Adrenal gland (tissue), 12 donors: ENCODE results near the gene OAS3. TPM values are rescaled to one million over a fixed set of nuclear protein-coding genes. Genes with fewer than 3 reads are reported as not detected.

Source experiments
- DNase-seq, 7 donors: peaks; one replicate each; pipeline ENCODE4 v3.0.0-alpha.2; 2019 to 2020
- H3K27ac ChIP-seq, 5 donors: fragments of 200-600 bp; sonication (generic) in 4 of 5; 1 replicate in 3 of 5; 2 replicates in 2 of 5; pipeline versions ENCODE4 v1.5.1 to v1.8.0; 2016 to 2020; ENCODE audit warnings: mild to moderate bottlenecking in 1 of 5
- H3K27me3 ChIP-seq: fragments of 200-600 bp; 2 replicates; pipeline ENCODE4 v1.8.0; 2021
- H3K36me3 ChIP-seq, 2 donors: fragments of 200-600 bp; replicated peaks in 1 of 2; 1 replicate in 1 of 2; 2 replicates in 1 of 2; pipeline versions ENCODE4 v1.5.1 to v1.8.0; 2018 to 2022
- H3K4me1 ChIP-seq, 2 donors: fragments of 200-600 bp; replicated peaks in 1 of 2; 1 replicate in 1 of 2; 2 replicates in 1 of 2; pipeline versions ENCODE4 v1.5.1 to v1.8.0; 2018 to 2021
- H3K4me3 ChIP-seq, 4 donors: fragments of 200-600 bp; sonication (generic) in 3 of 4; one replicate each; pipeline ENCODE4 v1.5.1; 2016 to 2018
- H3K9me3 ChIP-seq, 3 donors: fragments of 200-600 bp; sonication (generic) in 1 of 3; replicated peaks in 1 of 3; 1 replicate in 2 of 3; 2 replicates in 1 of 3; pipeline versions ENCODE4 v1.5.1 to v1.8.0; 2016 to 2021
- POLR2A ChIP-seq, 2 donors: fragments of 450-650 bp; IDR thresholded peaks; one replicate each; pipeline ENCODE4 v1.6.1; 2017; ENCODE audit warnings: antibody characterized with exemption in 2 of 2, mild to moderate bottlenecking in 2 of 2, moderate library complexity in 1 of 2
- WGBS, 4 donors: extraction: QIAGEN DNeasy Blood & Tissue Kit in 2 of 4; methylation state at CpG; one replicate each; pipeline versions ENCODE4 v1.1.5 to v1.1.7; 2013 to 2017; 5-methylcytosine and 5-hydroxymethylcytosine counted together
- intact Hi-C, 2 donors: fragments of 100-400 bp; cut with DNase I; formaldehyde crosslinking; loops; one replicate each; pipeline versions ENCODE4 v1.14.1 to v1.15.0; 2022 to 2023
- polyA plus RNA-seq, 3 donors: library from polyadenylated mRNA; stranded (reverse); fragments of 200-250 nt in 2 of 3; fragments of 350-450 nt in 1 of 3; fragmentation: Illumina TruSeq in 1 of 3; extraction: RNeasy Lipid Tissue Mini Kit (QIAGEN cat#74804) in 1 of 3; gene quantifications; one replicate each; pipeline ENCODE4 v1.2.3, GENCODE V29; 2013 to 2014
- total RNA-seq, 9 donors: library from RNA; depleted of rRNA in 4 of 9; stranded (reverse); fragments of >200 nt in 4 of 9; fragments of 120-200 nt in 1 of 9; fragmentation: NEBNext Ultra II Directional in 1 of 9; extraction: Animal tissue kit (Norgen Biotek cat#: 25700) in 1 of 9; gene quantifications; one replicate each; pipeline versions ENCODE4 v1.1.0 to v1.2.4, GENCODE V29; 2013 to 2023
- TF ChIP-seq, protein P1 (sequence below), 6 experiments: fragments of 450-650 bp in 4 of 6; fragments of 200-600 bp in 2 of 6; sonication (generic) in 1 of 6; IDR thresholded peaks; 1 replicate in 5 of 6; 2 replicates in 1 of 6; pipeline versions ENCODE4 v1.5.1 to v1.8.0; 2016 to 2021; ENCODE audit warnings: antibody characterized with exemption in 6 of 6, mild to moderate bottlenecking in 2 of 6, moderate library complexity in 1 of 6
- donor health status: healthy with polysubstance abuse.
- donor health status: Bipolar disorder and iron deficiency.
- donor health status: DM: yes; HTN: yes; CAD: no.
- donor health status: DM: no; HTN: no; CAD: no.
- donor health status: DM: no; HTN: no; CAD: no.
- donor health status: DM: yes; HTN: yes; CAD: no.

OAS3 gene
- total and polyA plus RNA-seq, 12 donors = 2.7 to 19.4 (median 10.3) TPM

DNA sequence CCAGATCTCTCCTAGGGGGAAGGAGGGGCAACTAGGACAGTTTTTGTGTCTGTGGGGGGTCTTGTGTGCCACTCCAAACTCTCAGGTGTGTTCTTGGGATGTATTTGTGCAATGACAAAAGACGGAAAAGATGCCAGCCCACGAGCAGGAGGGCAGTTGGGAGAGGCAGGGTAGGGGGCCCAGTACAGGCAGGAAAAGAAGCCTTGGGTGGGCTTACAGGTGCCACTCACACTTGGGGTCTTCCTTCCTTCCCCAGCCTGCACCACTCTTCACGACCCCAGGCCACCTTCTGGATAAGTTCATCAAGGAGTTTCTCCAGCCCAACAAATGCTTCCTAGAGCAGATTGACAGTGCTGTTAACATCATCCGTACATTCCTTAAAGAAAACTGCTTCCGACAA lies 64.4 kb downstream of the OAS3 start:
- 87 to 97% (median 95%) methylated on average over 5 of the region's 5 CpGs for WGBS, 4 donors
- peaks cover 0 to 6% of the 10 kb centered on the region in 2 donors for H3K4me1 ChIP-seq
- intact Hi-C loops = no loop called here
- no peak overlapping the region for H3K4me3 ChIP-seq
- TF ChIP-seq POLR2A (IDR thresholded peaks at IDR 0.05) = no peak
- TF ChIP-seq, protein P1, sequence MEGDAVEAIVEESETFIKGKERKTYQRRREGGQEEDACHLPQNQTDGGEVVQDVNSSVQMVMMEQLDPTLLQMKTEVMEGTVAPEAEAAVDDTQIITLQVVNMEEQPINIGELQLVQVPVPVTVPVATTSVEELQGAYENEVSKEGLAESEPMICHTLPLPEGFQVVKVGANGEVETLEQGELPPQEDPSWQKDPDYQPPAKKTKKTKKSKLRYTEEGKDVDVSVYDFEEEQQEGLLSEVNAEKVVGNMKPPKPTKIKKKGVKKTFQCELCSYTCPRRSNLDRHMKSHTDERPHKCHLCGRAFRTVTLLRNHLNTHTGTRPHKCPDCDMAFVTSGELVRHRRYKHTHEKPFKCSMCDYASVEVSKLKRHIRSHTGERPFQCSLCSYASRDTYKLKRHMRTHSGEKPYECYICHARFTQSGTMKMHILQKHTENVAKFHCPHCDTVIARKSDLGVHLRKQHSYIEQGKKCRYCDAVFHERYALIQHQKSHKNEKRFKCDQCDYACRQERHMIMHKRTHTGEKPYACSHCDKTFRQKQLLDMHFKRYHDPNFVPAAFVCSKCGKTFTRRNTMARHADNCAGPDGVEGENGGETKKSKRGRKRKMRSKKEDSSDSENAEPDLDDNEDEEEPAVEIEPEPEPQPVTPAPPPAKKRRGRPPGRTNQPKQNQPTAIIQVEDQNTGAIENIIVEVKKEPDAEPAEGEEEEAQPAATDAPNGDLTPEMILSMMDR (IDR thresholded peaks at IDR 0.05) = no peak
- no peak overlapping the region for H3K27ac ChIP-seq
- no peaks in the 10 kb centered on the region for H3K36me3 ChIP-seq
- no peaks in the 10 kb centered on the region for H3K9me3 ChIP-seq
- no peaks in the 10 kb centered on the region for H3K27me3 ChIP-seq
- no peak for DNase-seq

GRCh38 chr12:113003636-113004035 lies 65.4 kb downstream of the OAS3 start:
- Histone ChIP-seq H3K4me1 (peaks cover 0 to 6% of the 10 kb centered on the region in 2 donors), H3K27ac (no peak overlapping the region), H3K4me3 (no peak overlapping the region), H3K9me3 (no peaks in the 10 kb centered on the region), H3K27me3 (no peaks in the 10 kb centered on the region), H3K36me3 (no peaks in the 10 kb centered on the region)
- intact Hi-C loops = no loop called here
- peak in 1 of 7 donors; percentile 60 for DNase-seq
- no peak for TF ChIP-seq POLR2A (IDR thresholded peaks at IDR 0.05)
- TF ChIP-seq, protein P1 (IDR thresholded peaks at IDR 0.05) = no peak
- WGBS, 4 donors = 74 to 91% (median 87%) methylated on average over 9 of the region's 9 CpGs

- no peaks in the 10 kb centered on the region for H3K27me3 ChIP-seq
- no peak for TF ChIP-seq POLR2A (IDR thresholded peaks at IDR 0.05)
- TF ChIP-seq, protein P1 (IDR thresholded peaks at IDR 0.05) = peak in 1 of 6 experiments; percentile 9
- intact Hi-C loops = no loop called here
- 67 to 87% (median 78%) methylated on average over 4 of the region's 4 CpGs for WGBS, 4 donors
- H3K4me1 ChIP-seq = peaks cover 0 to 6% of the 10 kb centered on the region in 2 donors
- no peaks in the 10 kb centered on the region for H3K36me3 ChIP-seq
- no peak overlapping the region for H3K4me3 ChIP-seq
- H3K9me3 ChIP-seq = no peaks in the 10 kb centered on the region
- no peak overlapping the region for H3K27ac ChIP-seq
- DNase-seq = no peak
These were observed 67.5 kb downstream of the OAS3 start for GRCh38 chr12:113005762-113006161.

DNA sequence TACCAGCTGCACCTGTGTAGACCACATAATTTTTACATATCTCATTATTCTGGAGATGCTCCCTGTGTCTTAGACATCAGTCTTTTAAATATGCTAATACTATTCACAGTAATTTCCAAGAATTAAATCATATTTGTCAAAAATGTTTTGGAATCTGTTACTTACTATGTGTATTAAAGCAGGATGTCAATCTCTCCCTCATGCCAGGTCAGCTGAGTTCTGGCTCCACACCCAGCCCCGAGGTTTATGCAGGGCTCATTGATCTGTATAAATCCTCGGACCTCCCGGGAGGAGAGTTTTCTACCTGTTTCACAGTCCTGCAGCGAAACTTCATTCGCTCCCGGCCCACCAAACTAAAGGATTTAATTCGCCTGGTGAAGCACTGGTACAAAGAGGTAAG lies 67.9 kb downstream of the OAS3 start:
- no peak for DNase-seq
- no peaks in the 10 kb centered on the region for H3K27me3 ChIP-seq
- no peaks in the 10 kb centered on the region for H3K9me3 ChIP-seq
- no peaks in the 10 kb centered on the region for H3K36me3 ChIP-seq
- WGBS, 4 donors = 89 to 96% (median 92%) methylated on average over 7 of the region's 7 CpGs
- intact Hi-C loops = no loop called here
- no peak for TF ChIP-seq POLR2A (IDR thresholded peaks at IDR 0.05)
- TF ChIP-seq, protein P1 (IDR thresholded peaks at IDR 0.05) = no peak
- H3K4me1 ChIP-seq = peaks cover 0 to 6% of the 10 kb centered on the region in 2 donors
- no peak overlapping the region for H3K4me3 ChIP-seq
- H3K27ac ChIP-seq = no peak overlapping the region
